Measurements from ENCODE around the gene SFTPA2.
"Not testable (repeated sequence)": the region's sequence is repeated elsewhere in the genome, so short reads cannot be mapped to it uniquely, and the experiment has no call there.

The SFTPA2 gene

DNA sequence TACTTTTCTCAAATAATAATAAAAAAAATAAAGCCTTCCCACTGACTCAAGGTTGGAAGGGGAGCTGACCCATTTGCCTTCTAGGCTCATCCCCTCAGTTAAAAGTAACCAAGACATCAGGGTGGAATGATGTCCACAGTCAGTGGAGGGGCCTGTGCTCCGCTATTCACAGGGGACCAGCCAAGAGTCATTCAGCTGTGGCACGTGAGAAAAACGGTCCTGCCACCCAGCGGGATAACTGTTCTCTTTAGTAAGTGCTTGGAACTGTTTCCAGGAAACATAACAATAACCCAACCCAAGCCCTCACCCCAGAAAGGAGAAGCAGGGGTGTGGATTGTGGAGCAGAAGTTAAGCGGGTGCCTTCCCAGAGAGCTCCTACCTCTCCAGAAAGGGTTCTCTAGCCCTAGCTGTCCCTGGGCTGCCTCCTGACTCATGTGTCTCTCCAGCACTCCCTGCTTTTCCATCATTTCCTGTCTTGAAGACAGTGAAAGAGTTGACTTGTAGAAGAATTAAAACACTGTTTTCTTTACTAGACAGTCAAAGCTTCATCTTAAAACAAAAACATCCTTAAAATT is 50.2 kb downstream of the SFTPA2 start:
- DNase-seq (ENCODE audit: low spot score) = not testable (repeated sequence)

GRCh38 chr10:79509306-79509933 is 50.8 kb downstream of the SFTPA2 start:
- DNase-seq (ENCODE audit: low spot score) = not testable (repeated sequence)

DNA sequence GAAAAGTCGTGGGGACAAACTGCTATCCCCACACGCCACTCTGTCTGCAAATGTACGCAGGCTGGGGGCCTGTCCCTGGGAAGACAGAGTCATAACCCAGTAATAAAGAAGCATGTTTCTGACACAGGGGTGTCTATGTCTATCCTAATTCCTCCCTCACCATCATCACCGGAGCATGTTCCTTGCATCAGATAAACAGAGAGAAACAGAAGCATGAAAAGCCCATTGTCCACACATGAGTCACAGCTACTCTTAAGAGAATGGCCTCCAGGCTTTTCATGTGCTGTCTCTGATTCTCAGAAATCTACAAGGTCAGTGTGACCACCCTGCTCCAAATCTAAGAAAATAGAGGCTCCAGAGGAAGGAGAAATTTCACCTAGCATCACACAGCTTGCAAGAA is 52.0 kb downstream of the SFTPA2 start:
- not testable (repeated sequence) for DNase-seq (ENCODE audit: low spot score)

DNA sequence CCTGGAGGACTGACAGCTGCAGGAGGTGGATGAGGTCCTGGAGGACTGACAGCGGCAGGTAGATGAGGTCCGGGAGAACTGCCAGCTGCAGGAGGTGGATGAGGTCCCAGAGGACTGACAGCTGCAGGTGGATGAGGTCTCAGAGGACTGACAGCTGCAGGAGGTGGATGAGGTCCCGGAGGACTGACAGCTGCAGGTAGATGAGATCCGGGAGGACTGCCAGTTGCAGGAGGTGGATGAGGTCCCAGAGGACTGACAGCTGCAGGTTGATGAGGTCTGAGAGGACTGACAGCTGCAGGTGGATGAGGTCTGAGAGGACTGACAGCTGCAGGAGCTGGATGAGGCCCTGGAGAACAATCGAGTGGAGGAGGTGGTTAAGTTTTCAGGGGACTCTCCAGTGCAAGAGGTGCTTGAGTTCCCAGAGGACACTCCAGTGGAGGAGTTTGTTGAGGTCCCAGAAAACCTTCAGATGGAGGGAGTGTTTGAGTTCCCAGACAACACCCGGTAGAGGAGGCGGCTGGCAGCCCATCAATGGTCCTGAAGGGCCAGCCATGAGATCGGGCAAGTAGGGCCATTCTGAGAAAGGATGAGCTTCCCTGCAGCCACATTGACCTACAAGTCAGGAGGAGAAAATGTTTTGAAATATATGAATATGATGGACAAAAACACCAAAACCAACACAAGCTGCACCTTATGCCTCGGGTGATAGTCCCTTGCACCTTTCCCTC is 52.6 kb downstream of the SFTPA2 start:
- DNase-seq (ENCODE audit: low spot score) = no peak

Measured in pons (tissue), 1 donor.